Right atrium auricular region (tissue), 2 donors: ENCODE measurements around the gene LCE1A. TPM values are rescaled to one million over a fixed set of nuclear protein-coding genes. Genes with fewer than 3 reads are reported as not detected.

ENCODE experiments used
- DNase-seq: peaks from one replicate; pipeline ENCODE4 v3.0.0-alpha.2; 2019; ENCODE audit warnings: low spot score
- H3K27ac ChIP-seq, 2 donors: fragments of 200-600 bp; sonication (generic); 1 replicate in 1 of 2; 2 replicates in 1 of 2; pipeline ENCODE4 v1.5.1; 2016 to 2019
- H3K27me3 ChIP-seq, 2 donors: fragments of 200-600 bp; sonication (generic); one replicate each; pipeline versions ENCODE4 v1.5.1 to v1.6.0; 2017 to 2019
- H3K36me3 ChIP-seq: fragments of 200-600 bp; sonication (generic); one replicate; pipeline ENCODE4 v1.5.1; 2016
- H3K4me1 ChIP-seq, 2 donors: fragments of 200-600 bp; sonication (generic); one replicate each; pipeline versions ENCODE4 v1.5.1 to v1.6.0; 2017 to 2019
- H3K4me3 ChIP-seq, 2 donors: fragments of 200-600 bp; sonication (generic); 1 replicate in 1 of 2; 2 replicates in 1 of 2; pipeline ENCODE4 v1.5.1; 2017 to 2019; ENCODE audit warnings: mild to moderate bottlenecking in 1 of 2, moderate library complexity in 1 of 2
- H3K9me3 ChIP-seq, 2 donors: fragments of 200-600 bp; sonication (generic); one replicate each; pipeline ENCODE4 v1.5.1; 2019
- CTCF ChIP-seq, 2 donors: fragments of 200-600 bp; sonication (generic); IDR thresholded peaks; one replicate each; pipeline ENCODE4 v1.5.1; 2019; ENCODE audit warnings: antibody characterized with exemption in 2 of 2
- total RNA-seq, 2 donors: library from RNA; depleted of rRNA; stranded (reverse); fragments of >200 nt; gene quantifications; one replicate each; pipeline ENCODE4 v1.1.0, GENCODE V29; 2016

The LCE1A gene
- total RNA-seq, 2 donors from 2014 or later = not detected

- no peaks in the 10 kb centered on the region for H3K36me3 ChIP-seq
- DNase-seq = no peak
- no peak overlapping the region for H3K4me3 ChIP-seq
- no peaks in the 10 kb centered on the region for H3K27me3 ChIP-seq
- H3K9me3 ChIP-seq = no peaks in the 10 kb centered on the region
- H3K4me1 ChIP-seq = no peaks in the 10 kb centered on the region
- TF ChIP-seq CTCF (IDR thresholded peaks at IDR 0.05) = no peak
- no peak overlapping the region for H3K27ac ChIP-seq
These were observed 4.0 kb upstream of the LCE1A start for GRCh38 chr1:152823294-152823693.

GRCh38 chr1:152824964-152825363, 2.3 kb upstream of the LCE1A start:
- Histone ChIP-seq H3K27me3 (no peaks in the 10 kb centered on the region), H3K9me3 (no peaks in the 10 kb centered on the region), H3K4me1 (no peaks in the 10 kb centered on the region), H3K27ac (no peak overlapping the region), H3K36me3 (no peaks in the 10 kb centered on the region), H3K4me3 (no peak overlapping the region)
- no peak for TF ChIP-seq CTCF (IDR thresholded peaks at IDR 0.05)
- DNase-seq = no peak

- H3K27me3 ChIP-seq = no peaks in the 10 kb centered on the region
- TF ChIP-seq CTCF (IDR thresholded peaks at IDR 0.05) = no peak
- DNase-seq = no peak
- no peaks in the 10 kb centered on the region for H3K36me3 ChIP-seq
- H3K4me3 ChIP-seq = no peak overlapping the region
- no peak overlapping the region for H3K27ac ChIP-seq
- H3K4me1 ChIP-seq = no peaks in the 10 kb centered on the region
- H3K9me3 ChIP-seq = peaks cover 0 to 6% of the 10 kb centered on the region in 2 donors
These were observed 9.6 kb downstream of the LCE1A start for GRCh38 chr1:152836870-152837269.

- no peak for TF ChIP-seq CTCF (IDR thresholded peaks at IDR 0.05)
- Histone ChIP-seq H3K4me3 (no peak within 1 kb of the TSS), H3K9me3 (no peaks in the 10 kb centered on the region), H3K27me3 (no peaks in the 10 kb centered on the region), H3K4me1 (no peaks in the 10 kb centered on the region), H3K36me3 (no peaks in the 10 kb centered on the region), H3K27ac (no peak within 1 kb of the TSS)
- DNase-seq = no peak
These were observed 15.3 kb downstream of the LCE1A start, which contains the start of gene LCE6A for GRCh38 chr1:152842556-152842955. TSS of gene LCE6A (plus strand) at chr1:152842856. CDS start at chr1:152843521, 665 bp downstream.

- H3K27ac ChIP-seq = no peak overlapping the region
- no peak for DNase-seq
- H3K9me3 ChIP-seq = no peaks in the 10 kb centered on the region
- H3K27me3 ChIP-seq = no peaks in the 10 kb centered on the region
- no peak for TF ChIP-seq CTCF (IDR thresholded peaks at IDR 0.05)
- no peaks in the 10 kb centered on the region for H3K4me1 ChIP-seq
- H3K36me3 ChIP-seq = no peaks in the 10 kb centered on the region
- H3K4me3 ChIP-seq = no peak overlapping the region
These were observed 28.4 kb downstream of the LCE1A start for GRCh38 chr1:152855661-152856060.

GRCh38 chr1:152858062-152858461, 30.8 kb downstream of the LCE1A start:
- Histone ChIP-seq H3K4me1 (no peaks in the 10 kb centered on the region), H3K27me3 (no peaks in the 10 kb centered on the region), H3K27ac (no peak overlapping the region), H3K36me3 (no peaks in the 10 kb centered on the region), H3K4me3 (no peak overlapping the region), H3K9me3 (no peaks in the 10 kb centered on the region)
- TF ChIP-seq CTCF (IDR thresholded peaks at IDR 0.05) = no peak
- DNase-seq = no peak
